ENCODE measurements around the gene UCP2.
"Not testable (repeated sequence)": the region's sequence is repeated elsewhere in the genome, so short reads cannot be mapped to it uniquely, and the experiment has no call there.

The UCP2 gene

DNA sequence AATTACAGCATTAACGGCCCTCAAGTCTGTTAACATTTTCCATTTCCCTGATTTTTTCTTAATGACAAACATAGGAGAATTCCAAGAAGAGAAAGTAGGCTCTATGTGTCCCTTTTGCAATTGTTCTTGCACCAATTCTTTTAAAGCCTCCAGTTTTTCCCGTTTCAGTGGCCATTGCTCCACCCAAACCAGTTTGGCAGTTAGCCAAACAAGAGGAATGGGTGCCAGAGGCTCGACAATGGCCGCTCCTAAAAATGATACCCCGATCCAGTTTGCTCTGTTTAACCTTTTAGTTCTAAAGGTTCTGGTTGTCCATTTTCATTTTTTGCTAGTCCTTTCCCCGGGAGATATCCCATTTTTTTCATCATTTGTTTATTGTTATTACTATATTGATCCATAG lies 38.6 kb downstream of the UCP2 start:
- H3K4me1 Mint-ChIP-seq (ENCODE audit: low read depth in 2 of 2) = no peaks in the 10 kb centered on the region
- ATAC-seq (replicated peaks) = no peak
- no peaks in the 10 kb centered on the region for H3K9me3 Mint-ChIP-seq
- H3K27ac Mint-ChIP-seq = no peak overlapping the region
- no peak overlapping the region for H3K4me3 Mint-ChIP-seq
- H3K27me3 Mint-ChIP-seq = peaks cover 0 to 3% of the 10 kb centered on the region in 2 donors
- H3K36me3 Mint-ChIP-seq (ENCODE audit: insufficient read depth) = peaks cover 3% of the 10 kb centered on the region
- no peak for DNase-seq

DNA sequence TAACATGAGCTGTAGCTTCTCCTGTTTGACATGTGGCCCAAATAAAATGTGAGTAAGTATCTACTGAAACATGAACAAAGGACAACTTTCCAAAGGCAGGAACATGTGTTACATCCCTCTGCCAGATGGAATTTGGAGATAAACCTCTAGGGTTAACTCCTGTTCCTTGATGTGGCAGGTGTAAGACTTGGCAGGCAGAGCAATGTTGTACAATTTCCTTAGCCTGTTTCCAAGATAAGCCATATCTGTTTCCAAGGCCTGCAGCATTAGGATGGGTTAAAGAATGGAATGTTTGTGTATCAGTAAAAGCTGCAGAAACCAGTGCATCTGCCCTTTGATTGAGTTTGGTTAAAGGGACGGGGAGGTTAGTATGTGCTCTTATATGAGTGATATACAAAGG lies 40.6 kb downstream of the UCP2 start:
- Mint-ChIP-seq H3K27ac (no peak overlapping the region), H3K9me3 (no peaks in the 10 kb centered on the region), H3K4me1 (ENCODE audit: low read depth in 2 of 2) (no peaks in the 10 kb centered on the region), H3K4me3 (no peak overlapping the region), H3K36me3 (ENCODE audit: insufficient read depth) (peaks cover 3% of the 10 kb centered on the region), H3K27me3 (no peaks in the 10 kb centered on the region)
- ATAC-seq (replicated peaks) (no peak), DNase-seq (no peak)

GRCh38 chr11:73940801-73941570 lies 41.7 kb downstream of the UCP2 start:
- Mint-ChIP-seq H3K27ac (no peak overlapping the region), H3K27me3 (no peaks in the 10 kb centered on the region), H3K9me3 (no peaks in the 10 kb centered on the region), H3K36me3 (ENCODE audit: insufficient read depth) (peaks cover 3% of the 10 kb centered on the region), H3K4me3 (no peak overlapping the region), H3K4me1 (ENCODE audit: low read depth in 2 of 2) (no peaks in the 10 kb centered on the region)
- no peak for DNase-seq
- ATAC-seq (replicated peaks) = no peak

- no peaks in the 10 kb centered on the region for H3K4me1 Mint-ChIP-seq (ENCODE audit: low read depth in 2 of 2)
- peak overlapping the region in 1 of 2 donors; percentile 1 for H3K27ac Mint-ChIP-seq
- ATAC-seq (replicated peaks) (no peak), DNase-seq (no peak)
- no peaks in the 10 kb centered on the region for H3K36me3 Mint-ChIP-seq (ENCODE audit: insufficient read depth)
- H3K4me3 Mint-ChIP-seq = no peak overlapping the region
- no peaks in the 10 kb centered on the region for H3K9me3 Mint-ChIP-seq
- H3K27me3 Mint-ChIP-seq = no peaks in the 10 kb centered on the region
Measured at GRCh38 chr11:73939096-73939495, 43.5 kb downstream of the UCP2 start.

GRCh38 chr11:73936047-73936446 lies 46.6 kb downstream of the UCP2 start:
- not testable (repeated sequence) for H3K9me3 Mint-ChIP-seq; H3K27ac Mint-ChIP-seq; H3K4me1 Mint-ChIP-seq (ENCODE audit: low read depth in 2 of 2); H3K36me3 Mint-ChIP-seq (ENCODE audit: insufficient read depth); DNase-seq; H3K4me3 Mint-ChIP-seq; ATAC-seq (replicated peaks); H3K27me3 Mint-ChIP-seq

DNA sequence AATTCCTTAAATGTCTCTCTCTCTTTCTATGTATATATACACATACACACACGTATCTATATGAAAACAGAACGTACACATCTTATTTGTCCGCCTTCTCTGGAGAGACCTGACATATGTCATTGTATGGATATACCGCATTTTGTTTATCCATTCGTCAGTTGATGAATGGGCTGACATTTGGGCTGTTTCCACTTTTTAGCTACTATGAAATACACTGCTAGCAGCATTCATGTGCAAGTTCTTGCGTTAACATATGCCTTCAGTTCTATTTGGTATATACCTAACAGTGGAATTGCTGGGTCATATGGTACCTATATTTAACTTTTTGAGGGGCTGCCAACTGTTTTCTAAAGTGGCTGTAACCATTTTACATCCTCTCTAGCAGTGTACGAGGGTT lies 49.9 kb downstream of the UCP2 start:
- Mint-ChIP-seq H3K36me3 (ENCODE audit: insufficient read depth) (peaks cover 24% of the 10 kb centered on the region), H3K4me1 (ENCODE audit: low read depth in 2 of 2) (no peaks in the 10 kb centered on the region), H3K27me3 (no peaks in the 10 kb centered on the region), H3K27ac (no peak overlapping the region), H3K9me3 (no peaks in the 10 kb centered on the region), H3K4me3 (no peak overlapping the region)
- ATAC-seq (replicated peaks) = no peak
- no peak for DNase-seq

DNA sequence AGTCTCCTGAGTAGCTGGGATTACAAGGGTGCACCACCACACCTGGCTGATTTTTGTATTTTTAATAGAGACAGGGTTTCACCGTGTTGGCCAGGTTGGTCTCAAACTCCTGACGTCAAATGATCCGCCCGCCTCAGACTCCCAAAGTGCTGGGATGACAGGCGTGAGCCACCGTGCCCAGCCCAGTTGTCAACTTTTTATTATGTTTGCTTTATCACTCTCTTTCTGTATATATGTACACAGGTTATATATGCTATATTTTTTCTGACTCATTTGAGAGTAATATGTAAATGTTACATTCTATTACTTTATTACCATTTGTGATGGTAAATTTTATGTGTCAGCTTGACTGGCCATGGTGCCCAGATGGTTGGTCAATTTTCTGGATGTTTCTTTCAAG lies 50.7 kb downstream of the UCP2 start:
- no peaks in the 10 kb centered on the region for H3K4me1 Mint-ChIP-seq (ENCODE audit: low read depth in 2 of 2)
- H3K27ac Mint-ChIP-seq = no peak overlapping the region
- no peaks in the 10 kb centered on the region for H3K27me3 Mint-ChIP-seq
- H3K9me3 Mint-ChIP-seq = no peaks in the 10 kb centered on the region
- no peak for DNase-seq
- peaks cover 28% of the 10 kb centered on the region for H3K36me3 Mint-ChIP-seq (ENCODE audit: insufficient read depth)
- H3K4me3 Mint-ChIP-seq = no peak overlapping the region
- no peak for ATAC-seq (replicated peaks)

DNA sequence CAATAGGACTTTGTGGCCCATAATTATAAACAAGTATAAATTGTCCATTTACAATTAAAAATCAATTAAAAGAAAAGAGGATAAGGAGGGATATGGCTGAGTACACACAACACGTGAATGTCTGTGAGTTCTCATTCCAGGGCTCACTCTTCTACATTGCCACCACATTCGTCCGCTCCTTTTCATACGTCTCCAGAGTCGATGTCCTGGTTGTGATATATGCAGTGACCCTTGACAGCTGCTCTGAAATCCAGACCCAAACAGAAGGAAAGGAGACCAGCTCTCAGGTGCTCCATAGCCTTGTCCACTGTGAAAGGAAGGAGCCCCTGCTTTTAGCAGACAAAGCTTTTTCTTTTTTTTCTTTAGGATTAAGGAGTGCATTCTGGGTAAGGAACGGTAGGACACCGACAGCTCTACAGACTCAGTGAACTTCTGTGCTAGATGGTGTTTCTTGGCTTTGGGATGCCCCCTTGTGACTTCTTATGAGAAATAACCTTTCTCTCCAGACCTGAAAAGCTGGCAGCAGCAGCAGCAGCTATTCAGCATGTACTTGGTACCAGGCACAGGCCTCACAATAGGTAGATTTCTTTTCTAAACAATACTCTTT lies 51.5 kb downstream of the UCP2 start:
- Mint-ChIP-seq H3K36me3 (ENCODE audit: insufficient read depth) (peaks cover 28% of the 10 kb centered on the region), H3K9me3 (no peaks in the 10 kb centered on the region), H3K4me3 (no peak overlapping the region), H3K4me1 (ENCODE audit: low read depth in 2 of 2) (no peaks in the 10 kb centered on the region), H3K27ac (no peak overlapping the region), H3K27me3 (no peaks in the 10 kb centered on the region)
- ATAC-seq (replicated peaks) (no peak), DNase-seq (no peak)

DNA sequence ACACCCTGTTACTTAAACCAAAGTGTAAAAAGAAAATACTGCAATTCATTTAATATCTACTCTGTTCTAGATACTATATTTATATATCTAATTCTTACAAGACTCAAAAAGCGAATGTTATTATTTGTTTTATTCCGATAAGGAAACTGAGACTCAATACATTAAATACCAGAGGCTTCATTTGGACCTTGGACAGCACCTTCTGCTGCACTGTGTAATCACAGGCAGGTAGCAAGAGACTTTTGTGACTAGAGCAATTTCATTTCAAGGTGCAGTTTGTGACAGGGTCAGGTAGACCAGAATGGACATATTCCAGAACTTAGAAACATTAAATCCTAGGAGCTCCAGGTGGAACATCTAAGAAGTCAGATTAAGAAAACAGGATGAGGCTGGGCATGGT lies 53.3 kb downstream of the UCP2 start:
- Mint-ChIP-seq H3K36me3 (ENCODE audit: insufficient read depth) (peaks cover 38% of the 10 kb centered on the region), H3K4me3 (no peak overlapping the region), H3K27me3 (no peaks in the 10 kb centered on the region), H3K27ac (no peak overlapping the region), H3K4me1 (ENCODE audit: low read depth in 2 of 2) (no peaks in the 10 kb centered on the region), H3K9me3 (no peaks in the 10 kb centered on the region)
- DNase-seq = no peak
- no peak for ATAC-seq (replicated peaks)
